Activated CD4-positive, CD25-positive, alpha-beta regulatory T cell treated with anti-CD3 and anti-CD28 coated beads, Interleukin-2, amount 50 U/mL, for 24 hours (primary cell): ENCODE results near the gene ARF1.
"Not testable (repeated sequence)": the region's sequence is repeated elsewhere in the genome, so short reads cannot be mapped to it uniquely, and the experiment has no call there.

Source experiments
- ATAC-seq, 2 donors: fragments of 150-1000 bp; cut with Tn5 transposase; one replicate each; pipeline ENCODE4 v1.10.0; 2021; ENCODE audit warnings: mild to moderate bottlenecking in 1 of 2, moderate library complexity in 1 of 2

Gene ARF1

DNA sequence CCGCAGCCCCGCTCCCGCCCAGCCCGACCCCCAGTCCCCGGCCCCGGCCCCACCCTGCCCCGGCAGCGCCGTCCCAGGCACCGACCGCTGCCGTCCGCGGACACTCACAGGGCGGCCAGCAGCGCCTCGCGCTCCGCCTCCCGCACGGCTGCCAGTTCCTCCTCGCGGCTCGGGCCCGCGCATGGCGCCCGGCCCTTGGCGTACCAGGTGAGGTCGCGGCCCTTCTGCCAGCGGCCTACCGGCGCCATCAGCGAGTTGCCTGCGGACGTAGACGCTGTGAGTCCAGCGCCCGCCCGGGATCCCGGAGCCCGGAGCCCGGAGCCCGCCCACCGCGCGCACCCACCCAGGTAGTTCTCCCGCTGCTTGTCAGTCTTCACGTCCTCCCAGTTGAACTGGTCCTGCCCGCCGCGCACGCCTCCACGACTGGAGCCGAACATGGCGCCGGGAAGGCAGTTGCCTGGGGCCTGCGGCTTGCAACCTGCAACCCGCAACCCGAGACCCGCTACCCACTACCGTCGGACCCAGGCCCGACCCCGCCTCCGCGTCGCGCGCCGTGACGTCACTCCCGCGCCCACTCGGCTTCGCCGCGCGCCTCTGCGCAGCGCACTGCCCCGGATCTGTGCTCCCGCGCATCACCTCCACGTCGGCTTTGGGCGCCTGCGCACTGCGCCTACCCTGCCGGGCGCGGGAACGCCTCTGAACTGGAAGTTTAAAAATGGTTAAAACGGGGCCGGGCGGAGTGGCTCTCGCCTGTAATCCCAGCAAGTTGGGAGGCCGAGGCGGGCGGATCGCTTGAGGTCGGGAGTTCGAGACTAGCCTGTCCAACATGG lies 20.5 kb downstream of the ARF1 start, which contains the start of gene C1orf35:
TSS of gene C1orf35 (minus strand) at position 535 of the 830 bp plus-strand sequence. CDS start at position 437, 98 bp downstream.
- peak; percentile 85 to 87 for ATAC-seq

DNA sequence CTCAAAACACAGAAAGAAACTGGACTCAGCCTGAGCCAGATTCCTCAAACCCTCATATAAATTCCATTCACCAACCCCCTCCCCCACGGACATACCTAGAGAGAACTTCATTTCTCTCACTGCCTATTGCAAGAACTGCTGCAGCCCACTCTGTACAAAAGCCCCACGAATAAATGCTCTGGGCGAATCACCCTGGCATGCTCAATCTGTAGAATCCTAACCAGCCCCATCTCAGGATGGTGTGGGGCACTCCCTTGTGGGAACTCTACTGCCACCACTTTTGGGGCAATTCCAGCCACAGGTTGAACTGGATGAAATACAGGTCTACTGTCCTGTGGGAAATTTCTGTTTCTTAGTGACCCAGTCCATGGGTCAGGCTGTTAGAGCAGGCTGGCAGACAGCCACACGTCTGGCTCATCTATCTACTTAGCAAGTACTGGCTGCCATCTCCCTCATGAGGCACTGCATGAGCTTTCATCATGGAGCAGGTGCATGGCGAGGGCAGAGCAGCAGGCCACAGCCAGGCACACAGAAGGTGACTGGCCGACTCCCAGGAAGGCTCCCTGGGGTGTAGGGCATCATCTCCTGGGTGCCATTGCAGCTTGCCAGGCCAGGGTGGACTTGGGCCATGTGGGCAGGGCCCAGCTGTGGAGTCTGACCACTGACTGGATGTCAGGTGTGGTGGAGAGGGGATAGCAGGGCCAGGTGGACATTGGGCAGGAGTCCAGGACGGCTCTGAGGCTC lies 22.2 kb downstream of the ARF1 start:
- no peak for ATAC-seq

DNA sequence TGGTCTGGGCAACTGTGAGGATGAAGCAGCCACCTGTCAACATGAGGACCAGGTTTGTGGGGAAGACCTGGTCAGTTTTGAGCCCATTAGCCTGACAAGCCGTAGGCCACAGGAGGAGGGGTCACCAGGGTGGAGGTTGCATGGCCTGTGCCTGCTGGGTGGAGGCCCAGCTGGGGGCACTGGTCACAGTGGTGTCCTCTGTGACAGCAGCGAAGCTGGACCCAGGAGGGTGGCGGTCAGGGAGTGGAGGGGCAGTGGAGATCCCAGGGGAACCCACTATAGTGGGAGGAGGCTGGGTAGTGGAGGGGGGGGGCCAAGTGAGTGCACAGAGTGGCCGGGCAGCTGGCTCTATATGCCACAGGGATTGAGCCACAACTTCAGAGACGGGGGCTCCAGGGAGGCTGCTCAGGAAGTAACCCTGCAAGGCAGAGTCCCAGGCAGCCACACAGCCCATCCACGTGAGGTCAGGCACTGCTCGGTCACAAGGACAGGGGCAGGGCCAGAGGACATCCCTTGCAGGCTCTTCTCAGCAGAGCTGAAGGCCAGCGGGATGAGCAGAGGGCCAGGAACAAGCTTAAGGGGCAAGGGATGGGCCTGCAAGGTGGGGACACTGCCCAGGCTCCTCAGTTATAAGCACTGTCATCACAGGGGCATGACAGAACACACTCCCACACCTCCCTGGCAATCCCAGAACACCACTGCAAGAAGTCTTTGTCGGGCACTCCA lies 22.9 kb downstream of the ARF1 start:
- no peak for ATAC-seq

DNA sequence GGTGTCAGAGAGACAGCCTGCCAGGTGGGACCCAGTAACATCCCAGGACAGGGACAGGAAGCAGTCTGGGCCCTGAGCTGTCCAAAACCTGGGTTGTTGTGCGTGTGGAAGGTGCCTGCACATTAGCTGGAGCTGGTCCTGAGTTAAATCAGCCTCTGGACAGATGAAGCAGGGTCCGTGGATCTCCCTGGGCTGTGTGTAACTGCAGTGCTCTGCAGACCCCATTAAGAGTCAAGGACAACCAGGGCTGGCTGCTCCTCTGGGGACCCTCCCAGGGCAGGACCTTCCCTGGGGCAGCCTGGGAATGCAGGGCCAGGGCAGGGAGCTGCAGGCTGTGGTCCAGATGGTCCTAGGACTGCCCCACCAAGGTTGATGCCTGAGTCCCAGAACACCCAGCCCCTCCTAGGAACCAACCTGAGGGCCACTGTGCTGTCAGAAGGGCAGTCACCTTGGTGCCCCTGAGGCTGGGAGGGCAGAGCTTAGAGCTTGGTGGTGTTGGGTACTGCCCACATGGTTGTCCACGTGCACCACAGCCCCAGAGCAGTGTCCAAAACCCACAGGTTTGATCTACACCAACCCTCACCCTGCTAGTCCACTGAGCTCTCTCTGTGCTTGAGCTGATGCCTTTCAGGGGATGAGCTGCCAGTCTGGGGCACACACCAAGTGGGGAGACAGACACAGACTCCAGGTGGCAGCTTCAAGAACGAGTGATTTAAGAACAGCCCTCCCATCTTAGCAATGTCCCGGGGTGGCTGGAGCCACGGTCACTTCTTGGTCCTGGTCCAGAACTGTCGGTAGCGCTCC lies 23.7 kb downstream of the ARF1 start:
- ATAC-seq = no peak

DNA sequence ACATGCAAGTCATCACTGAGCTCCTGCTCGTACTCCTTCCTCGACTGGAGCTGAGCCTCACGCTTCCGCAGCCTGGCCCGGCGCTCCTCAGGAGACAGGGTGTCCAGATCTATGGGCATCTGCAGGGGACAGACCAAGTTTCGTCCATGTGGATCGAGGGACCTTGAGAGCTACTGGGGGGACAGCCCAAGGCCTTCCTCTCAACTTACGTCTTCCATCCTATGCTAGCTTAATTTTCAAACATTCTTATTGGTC lies 24.2 kb downstream of the ARF1 start:
- ATAC-seq = no peak

DNA sequence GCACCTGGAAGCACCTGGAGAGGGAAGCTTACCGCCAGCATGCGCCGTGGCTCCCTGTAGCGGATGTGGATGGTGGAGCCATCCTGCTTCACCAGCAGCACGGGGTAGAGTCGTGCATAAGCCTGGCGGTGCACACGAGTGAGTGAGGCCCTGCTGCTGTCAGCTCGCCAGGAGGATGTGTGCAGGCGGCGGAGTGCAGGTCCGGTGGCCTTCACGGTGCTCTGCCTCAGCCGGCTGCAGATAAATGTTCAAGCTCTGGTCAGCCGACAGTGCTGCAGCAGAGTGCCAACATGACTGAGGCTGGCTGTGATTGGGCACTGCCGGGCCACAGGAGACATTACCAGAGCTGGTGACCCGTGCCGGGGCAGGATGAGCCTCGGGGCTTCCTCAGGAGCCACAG lies 25.1 kb downstream of the ARF1 start:
- no peak for ATAC-seq

DNA sequence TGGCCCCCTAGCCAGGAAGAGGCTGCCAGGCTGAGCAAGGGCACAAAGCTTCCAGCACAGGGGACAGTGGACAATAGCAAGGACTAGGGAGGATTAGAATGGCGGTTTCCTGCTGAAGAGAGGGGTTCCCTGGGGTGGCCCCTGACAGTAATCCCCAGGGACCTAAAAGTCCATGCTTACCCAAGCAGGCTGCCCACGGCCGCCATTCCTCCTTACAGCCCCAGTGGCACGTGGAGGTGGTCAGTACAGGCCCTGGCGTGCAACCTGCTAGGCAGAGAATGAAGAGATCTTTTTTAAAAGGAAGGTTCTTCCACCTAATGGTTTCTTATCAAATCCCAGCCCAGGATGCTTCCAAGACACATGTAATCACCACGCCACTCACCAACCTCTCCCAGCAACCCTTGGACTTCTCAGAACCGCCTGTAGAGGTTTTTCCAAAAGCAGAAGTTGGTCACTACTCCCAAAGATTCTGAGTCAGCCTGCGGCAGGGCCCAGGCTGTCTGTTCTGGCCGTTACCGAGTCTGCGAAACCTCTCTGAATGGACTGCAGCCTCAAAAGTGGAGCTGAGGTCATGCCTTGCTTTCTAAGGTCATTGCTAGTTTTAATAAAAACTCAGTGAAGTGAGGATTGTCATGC lies 25.7 kb downstream of the ARF1 start:
- ATAC-seq = no peak

DNA sequence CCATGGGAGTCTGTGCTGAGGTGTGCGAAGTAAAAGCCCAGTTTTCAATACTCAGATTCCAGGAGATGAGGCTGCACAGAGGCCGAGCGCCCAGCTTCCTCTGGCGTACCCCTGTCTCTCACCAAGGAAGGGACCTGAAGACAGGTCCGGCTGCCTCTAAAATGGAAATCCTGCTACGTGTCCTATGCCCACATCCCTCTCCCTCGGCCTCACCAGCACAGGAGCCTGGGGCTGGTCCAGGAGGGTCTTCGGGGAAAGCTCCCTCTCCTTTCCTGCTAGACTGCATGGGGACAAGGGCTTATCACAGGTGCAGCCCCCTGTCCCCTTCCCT lies 26.2 kb downstream of the ARF1 start:
- no peak for ATAC-seq

DNA sequence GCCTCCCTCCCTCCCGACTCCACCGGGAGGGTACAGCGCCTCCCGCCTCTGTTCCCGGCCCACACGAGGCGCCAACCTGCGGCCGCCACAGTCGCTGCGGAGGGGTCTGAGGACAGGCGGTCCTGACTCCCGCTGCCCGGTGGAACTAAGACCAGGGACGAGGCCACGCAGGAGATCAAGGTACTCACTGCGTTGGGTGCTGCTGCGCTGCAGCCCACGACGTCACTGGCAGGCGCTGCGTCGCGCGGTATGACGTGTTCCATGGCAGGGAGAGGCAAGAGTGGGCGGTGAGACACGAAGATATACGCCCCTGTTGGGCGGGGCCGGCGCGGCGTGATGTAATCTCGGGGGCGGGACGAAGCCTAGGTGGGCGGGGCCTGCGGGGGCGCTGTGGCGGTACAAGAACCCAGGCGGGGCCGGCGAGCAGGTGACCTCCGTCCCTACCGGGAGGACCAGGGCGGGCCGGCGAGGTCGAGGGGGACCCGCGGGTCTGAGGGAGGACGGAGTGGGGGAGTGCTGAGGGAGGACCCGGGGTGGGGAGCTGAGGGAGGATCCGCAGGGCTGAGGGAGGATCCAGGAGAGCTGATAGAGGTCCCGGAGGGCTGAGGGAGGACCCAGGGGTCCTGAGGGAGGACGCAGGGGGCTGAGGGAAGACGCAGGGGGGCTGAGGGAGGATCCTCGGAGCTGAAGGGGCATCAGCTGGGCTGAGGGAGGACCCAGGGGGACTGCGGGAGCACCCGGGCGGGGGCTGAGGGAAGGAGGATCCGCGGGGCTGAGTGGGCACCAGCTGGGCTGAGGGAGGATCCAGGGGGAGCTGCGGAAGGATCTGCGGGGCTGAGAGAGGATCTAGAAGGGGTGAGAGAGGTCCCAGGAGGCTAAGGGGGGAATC lies 26.8 kb downstream of the ARF1 start, which contains the start of gene MRPL55:
TSS of gene MRPL55 (minus strand) at position 227 of the 889 bp plus-strand sequence. CDS start 1,039 bp downstream, outside the sequence.
- ATAC-seq = peak; percentile 95

DNA sequence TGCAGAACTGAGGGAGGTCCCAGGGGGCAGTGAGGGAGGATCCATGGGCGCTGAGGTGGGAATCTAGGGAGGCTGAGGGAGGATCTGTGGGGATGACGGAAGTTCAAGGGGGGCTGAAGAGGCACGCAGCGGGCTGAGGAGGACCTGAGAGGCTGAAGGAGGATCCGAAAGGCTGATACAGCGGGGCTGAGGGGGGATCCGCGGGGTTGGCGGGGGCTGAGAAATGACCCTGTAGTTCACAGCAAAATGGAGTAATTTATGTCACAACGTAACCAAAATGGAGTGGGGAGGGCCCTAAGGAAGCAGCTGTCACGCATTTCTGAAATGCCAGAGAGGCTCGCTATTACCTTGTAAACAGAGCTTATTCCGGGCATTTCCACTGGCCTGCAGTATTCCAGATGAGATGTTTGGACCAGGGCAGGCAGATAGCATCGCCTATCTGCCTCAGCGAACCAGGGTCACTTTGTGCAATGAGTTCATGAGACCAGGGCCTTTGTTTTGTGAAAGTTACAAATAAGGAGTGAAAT lies 27.5 kb downstream of the ARF1 start:
- no peak for ATAC-seq

DNA sequence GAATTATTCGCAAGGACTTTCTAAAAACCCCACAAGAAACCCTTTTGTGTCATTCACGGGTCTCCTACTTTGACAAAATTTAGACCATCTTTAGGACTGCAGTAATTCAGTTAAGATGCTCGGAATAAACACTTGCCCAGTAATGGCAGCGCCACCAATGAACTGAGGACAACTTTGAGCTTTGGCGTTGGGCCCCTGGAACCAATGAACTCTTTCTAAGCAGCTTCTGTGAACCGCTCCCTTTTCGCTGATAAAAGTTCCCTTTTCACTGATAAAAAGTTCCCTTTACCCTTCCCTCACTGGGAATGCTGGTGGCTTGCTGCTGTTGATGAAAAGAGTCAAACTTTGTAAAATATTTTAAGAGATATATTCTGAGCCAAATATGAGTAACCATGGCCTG lies 28.0 kb downstream of the ARF1 start:
- ATAC-seq = no peak

DNA sequence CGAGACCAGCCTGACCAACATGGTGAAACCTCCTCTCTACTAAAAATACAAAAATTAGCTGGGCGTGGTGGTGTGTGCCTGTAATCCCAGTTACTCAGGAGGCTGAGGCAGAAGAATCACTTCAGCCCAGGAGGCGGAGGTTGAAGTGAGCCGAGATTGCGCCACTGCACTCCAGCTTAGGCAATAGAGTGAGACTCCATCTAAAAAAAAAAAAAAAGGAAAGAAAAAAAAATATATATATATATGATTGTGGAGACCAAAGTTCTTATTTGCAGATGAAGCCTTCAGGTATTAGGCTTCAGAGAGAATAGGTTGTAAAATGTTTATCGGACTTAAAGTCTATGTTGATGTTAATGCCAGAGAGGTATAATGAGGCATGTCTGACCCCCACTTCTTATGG lies 28.8 kb downstream of the ARF1 start:
- not testable (repeated sequence) for ATAC-seq

DNA sequence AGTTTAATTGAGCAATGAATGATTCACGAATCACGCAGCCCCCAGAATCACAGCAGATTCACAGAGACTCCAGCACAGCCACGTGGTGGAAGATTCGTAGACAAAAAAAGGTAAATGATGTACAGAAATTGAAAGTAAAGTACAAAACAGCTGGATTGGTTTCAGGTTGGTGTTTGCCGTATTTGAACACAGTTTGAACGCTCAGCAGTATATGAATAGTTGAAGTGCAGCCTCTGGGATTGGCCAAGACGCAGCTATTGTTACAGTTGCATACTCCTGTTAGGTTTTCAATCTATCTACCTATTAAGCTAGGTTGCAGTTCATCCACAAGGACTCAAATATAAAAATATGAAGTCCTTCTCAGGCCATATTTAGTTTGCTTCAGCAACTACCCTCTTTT lies 29.7 kb downstream of the ARF1 start:
- no peak for ATAC-seq

DNA sequence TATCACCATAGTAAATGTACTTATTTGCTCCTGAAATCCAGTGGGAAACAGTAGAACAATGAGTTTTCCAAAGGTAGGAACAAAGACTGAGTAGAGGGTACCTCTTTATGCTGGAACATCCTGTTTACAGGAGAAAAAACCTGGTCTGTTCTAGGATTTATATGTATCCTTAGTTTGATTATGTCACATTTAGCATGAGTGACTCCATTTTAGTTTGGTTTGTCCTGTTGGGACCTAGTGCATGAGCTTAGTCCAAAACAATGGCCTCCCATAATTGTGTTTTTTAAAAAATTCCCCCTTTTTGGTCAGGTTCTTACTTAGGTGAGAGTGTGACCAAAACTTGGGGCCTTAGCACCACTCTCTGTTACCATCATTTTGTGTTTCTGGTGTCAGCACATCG lies 30.1 kb downstream of the ARF1 start:
- ATAC-seq = no peak

DNA sequence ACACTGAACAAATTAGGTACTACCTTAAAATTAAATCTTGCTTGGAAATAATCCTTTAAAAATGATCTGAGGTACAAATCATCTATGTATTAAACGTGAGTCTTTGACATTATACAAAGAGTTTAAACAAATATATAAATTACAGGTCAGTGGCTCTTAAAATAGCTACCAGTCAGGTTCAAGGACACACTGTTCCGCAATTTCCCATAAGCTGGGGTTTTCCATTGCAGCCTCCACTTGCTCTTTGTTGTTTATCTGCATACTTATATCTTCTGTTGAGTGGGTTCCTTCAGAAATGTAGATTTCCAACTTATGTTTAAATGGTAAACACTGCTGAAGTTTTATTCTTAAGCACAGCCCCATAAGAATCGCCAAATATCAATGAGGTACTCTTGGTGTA lies 32.3 kb downstream of the ARF1 start:
- ATAC-seq = no peak

DNA sequence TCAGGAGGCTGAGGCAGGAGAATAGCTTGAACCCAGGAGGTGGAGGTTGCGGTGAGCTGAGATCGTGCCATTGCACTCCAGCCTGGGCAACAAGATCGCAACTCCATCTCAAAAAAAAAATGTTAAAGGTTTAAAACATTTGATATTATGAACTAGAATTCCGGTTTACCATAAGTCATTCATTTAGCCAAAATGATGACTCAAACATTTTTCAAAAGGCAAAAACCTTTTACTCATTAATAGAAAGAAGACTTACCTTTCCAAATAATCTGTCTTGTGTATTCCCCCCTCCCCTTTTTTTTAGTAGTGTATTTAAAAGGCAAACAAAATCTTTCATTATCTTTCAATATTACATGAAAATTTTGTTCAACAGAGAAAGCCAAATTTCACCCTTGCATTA lies 34.8 kb downstream of the ARF1 start:
- no peak for ATAC-seq

DNA sequence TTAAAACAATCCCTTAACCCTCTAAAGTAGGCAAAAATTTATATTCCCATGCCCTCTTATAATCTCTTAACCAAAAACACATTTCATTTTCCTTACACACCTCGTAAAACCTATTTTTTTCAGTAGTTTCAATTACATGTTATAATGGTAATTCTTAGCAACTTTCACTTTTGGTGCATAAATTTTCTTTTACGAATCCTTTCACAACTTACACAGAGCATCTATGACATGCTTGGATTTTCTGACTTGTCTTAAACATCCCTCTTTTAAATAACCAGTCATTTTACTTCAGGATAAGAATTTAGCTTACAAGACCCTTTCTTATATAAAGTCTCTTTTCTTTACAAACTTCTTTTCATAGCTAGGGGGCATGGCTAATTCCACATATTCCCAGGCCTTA lies 35.5 kb downstream of the ARF1 start:
- ATAC-seq = no peak

DNA sequence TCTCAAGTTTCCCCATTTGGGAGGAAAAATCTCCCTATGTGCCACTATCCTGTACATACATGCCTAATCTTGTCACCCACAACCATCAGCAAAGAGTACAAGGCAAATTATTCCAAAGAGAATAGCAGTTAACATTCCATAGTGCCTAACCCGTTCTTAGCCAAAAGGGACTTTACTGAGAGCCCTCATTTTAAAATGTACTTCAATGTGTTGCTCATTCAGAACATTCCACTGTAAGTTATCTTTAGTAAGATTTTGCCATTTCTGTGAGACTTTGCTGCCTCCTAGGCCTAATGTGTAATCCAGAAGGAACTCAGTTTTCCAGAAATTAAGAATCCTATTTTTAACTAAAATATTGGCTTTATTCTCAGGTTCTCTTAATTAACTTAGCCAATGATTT lies 37.8 kb downstream of the ARF1 start:
- no peak for ATAC-seq

DNA sequence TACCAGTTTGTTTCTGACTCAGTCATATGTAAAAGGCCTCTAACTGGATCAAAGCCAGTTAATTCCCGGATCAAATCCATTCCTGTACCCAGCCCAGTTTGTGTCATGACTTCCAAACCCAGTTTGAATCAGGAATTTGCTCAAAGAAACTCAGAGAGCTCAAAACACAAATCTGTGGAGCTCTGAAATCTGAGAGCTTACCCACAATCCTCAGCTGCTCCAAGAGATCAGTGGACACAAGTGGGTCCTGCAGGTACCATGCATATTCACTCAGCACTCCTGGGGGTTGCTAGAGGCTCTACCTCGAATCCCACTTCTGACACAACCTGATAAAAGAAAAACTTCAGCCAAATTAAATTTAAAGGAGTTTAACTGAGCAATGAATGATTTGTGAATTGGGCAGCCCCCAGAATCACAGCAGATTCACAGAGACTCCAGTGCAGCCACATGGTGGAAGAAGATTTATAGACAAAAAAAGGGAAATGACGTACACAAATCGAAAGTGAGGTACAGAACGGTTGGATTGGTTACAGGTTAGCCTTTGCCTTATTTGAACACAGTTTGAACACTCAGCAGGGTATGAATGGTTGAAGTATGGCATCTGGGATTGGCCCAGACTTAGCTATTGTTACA lies 38.5 kb downstream of the ARF1 start:
- peak; percentile 25 to 36 for ATAC-seq

DNA sequence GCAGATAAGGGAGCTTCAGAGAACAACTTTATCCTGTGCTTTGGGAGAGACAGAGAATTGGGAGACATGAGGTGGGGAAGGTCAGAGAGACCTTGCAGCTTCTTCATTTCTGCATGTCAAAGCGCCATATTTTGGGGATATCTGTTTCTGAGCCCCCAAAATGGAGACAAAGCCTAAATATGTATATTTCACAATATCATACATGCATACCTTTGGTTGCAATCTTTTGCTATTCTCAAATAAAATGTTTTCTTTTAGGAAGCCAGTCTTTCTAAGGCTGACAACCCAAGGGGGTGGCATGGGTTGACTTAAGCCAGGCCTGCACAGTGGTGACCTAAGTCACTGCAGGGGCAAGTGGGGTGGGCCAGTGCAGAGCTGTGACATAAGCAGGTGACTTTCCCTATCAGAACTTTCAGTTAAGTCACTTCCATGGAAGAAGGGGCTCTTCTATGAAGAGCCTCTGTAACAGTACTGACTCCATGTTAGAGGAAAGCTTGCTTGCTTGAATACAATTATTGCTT lies 40.5 kb downstream of the ARF1 start:
- no peak for ATAC-seq
